Epidermal melanocyte (primary cell): ENCODE results near the gene MRPS5.
"Not testable (repeated sequence)": the region's sequence is repeated elsewhere in the genome, so short reads cannot be mapped to it uniquely, and the experiment has no call there.

Experiments used
- DNase-seq: peaks from one replicate; pipeline ENCODE4 v3.0.0; 2011; ENCODE audit warnings: low spot score; ENCODE audit not compliant: insufficient read length

The MRPS5 gene

DNA sequence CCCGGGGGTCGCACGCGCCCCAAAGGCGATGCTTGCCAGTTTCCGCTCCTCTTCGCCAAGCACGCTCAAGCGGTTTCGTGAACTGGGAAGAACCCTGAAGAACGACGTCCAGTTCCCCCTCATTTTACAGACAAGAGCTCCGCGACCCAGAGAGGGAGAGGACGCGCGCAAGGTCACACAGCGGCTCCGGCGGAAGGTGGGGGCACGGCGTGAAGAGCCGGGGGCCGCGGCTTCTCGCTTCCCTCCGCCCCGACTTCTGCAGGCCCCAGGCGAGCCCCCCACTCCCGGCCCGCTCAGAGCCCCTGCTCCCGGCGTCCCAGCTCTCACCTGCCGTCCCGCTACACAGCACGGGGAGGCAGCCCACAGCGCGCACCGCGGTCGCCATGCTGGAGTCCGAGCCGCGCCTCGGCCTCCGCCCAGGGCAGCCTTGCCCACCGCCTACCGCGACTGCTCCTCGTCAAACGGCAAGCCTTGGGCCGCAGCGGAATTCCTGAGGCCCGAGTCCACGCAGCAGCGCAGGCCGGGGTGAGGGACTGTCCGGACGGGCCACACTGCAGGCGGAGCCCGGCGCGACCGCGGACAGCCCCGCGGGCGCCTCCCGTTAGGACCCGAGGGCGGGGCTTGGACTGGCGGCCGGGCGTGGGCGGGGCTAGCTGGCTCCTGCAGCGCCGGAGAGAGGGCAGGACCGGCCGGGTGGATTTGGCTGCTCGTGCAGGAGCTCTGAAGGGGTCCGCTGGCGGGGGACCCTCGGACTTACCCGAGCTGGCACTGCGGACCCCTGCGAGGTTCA lies at the start of gene MRPS5:
TSS of gene MRPS5 (minus strand) at position 402 of the 790 bp plus-strand sequence. CDS start at position 385, 17 bp downstream.
- peak; percentile 90 for DNase-seq

DNA sequence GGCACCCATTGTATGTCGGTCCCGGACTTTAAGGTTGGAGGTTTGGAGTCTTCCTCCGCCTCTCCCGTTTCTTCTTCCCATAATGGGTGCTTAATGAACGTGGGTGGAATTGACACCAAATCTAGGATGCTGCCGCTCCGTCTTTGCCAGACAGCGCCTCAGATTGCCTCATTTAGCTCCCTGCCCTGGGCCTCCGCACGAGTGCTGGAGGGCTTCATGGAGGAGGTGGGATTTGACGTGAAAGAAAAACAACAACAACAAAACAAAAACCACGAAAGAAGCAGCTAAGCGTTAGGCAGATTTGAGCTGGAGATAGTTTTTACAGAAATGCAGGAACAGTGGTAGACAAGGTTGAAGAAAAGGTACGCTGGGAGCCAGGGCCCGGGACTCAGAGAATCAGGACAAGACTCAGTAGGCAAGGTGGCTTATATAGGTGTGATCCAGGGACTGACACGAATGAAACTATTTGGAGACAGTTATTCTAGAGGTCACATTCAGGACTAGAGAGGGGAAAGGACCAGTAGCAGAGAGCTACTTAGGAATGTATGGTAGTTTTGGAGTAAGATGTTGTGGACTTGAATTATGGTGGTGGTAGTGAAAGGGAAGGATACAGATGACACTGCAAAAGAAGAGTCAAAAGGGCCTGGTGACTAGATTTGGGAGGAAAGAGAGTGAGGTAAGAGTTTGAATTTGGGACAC lies 44.6 kb upstream of the MRPS5 start:
- DNase-seq = no peak

- peak; percentile 99 for DNase-seq
Observed at GRCh38 chr2:95165371-95166064, 43.9 kb upstream of the MRPS5 start, which contains the start of gene ZNF2. ZNF2 (plus strand) TSS chr2:95165809; CDS start chr2:95176227, 10,418 bp downstream.

- DNase-seq = no peak
Observed at GRCh38 chr2:95165030-95165370, 43.4 kb upstream of the MRPS5 start.

- peak; percentile 55 for DNase-seq
Observed at GRCh38 chr2:95159690-95160449, 38.3 kb upstream of the MRPS5 start, which contains the start of gene ZNF514. ZNF514 (minus strand) TSS chr2:95159848; CDS start chr2:95153253, 6,595 bp downstream.

DNA sequence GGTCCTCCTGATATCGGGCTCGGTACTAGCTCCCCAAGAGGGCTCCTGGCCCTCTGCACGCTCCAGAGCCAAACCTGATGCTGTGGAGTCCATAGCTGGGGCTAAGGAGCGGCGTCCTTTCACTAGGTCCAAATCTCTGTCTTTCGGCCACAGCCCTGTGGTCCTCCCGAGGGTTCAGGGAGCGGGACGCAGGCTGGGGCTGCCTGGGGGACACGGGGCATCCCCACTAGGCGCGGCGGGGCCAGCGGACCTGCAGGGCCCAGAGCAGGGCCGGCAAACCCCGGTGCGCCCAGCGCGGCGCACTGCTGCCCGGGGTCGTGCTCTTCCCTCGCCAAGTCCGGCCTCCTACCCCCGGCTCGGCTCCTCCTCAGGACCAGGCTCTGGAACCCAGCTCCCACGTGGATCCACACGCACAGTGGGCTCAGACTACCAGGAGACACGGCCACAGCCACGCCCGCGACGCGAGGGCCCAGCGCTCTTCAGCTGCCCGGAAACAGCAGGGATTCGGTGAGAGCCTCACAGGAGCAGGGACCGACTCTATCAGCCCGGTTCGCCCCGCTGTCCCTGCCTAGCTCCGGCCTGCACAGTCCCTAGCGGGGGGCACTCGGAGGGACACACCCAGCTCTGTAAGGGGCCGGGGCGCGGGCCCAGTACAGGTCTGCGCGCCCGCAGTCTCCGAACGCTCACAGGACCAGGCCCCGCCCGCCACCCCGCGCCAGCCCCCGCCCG lies 37.4 kb upstream of the MRPS5 start:
- DNase-seq = peak; percentile 23

DNA sequence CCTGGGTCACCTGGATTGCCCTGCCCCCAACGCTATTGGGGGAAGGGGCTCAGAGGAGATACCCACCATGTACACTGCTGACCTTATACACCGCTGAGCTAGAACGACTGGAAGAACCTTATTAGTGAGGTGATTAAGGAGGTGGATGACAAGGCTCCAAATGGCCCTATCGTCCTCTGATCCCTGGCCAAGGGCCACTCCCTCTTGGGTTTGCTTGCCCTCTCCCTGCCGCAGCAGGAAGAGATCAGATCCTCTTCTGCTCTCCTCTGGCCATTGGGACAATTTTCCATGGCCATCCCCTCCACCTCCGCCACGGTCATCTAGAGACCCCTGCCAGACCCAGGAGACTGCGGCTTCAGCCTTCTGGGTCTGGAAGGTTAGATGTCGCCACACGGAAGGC lies 36.8 kb upstream of the MRPS5 start:
- no peak for DNase-seq

GRCh38 chr2:95149397-95149984 lies 27.9 kb upstream of the MRPS5 start:
- no peak for DNase-seq

DNA sequence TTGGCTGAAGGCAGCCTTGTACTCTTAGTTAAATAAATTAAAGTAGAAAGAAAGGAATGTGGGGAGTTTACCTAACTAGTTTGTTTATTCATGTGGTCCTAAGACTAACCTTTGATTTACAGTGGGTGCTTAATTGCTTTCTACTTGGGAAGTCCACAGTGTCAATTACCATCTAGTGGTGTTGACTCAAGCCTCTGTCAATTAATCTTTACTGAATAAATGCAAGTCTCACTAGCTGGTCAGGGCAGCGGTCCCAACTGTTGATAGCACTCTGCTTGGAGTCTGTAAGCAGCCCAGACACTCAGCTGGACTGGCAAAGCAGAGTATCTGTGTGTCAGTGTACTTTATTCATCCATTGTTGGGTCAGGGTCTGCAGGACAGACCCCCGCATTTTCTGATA lies 22.2 kb upstream of the MRPS5 start:
- no peak for DNase-seq

- no peak for DNase-seq
Observed at GRCh38 chr2:95138702-95139101, 17.1 kb upstream of the MRPS5 start.

DNA sequence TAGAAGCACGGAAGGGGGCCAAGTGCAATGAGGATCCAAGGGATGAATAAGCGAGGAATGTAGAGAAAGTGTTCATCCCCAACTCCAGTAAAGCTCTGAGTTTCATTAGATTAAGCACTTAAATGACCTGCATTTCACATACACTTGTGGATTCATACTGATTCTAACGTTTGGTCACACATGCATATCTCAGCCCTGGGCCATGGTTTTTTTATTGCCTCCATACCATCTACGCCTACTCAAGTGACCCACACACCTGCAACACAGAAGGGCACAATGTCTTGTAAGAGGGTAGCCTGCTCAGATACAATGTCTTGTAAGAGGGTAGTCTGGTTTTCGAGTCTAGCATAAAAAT lies 566 bp upstream of the MRPS5 start:
- no peak for DNase-seq

- DNase-seq = no peak
Observed at GRCh38 chr2:95121093-95121406, 558 bp downstream of the MRPS5 start.

DNA sequence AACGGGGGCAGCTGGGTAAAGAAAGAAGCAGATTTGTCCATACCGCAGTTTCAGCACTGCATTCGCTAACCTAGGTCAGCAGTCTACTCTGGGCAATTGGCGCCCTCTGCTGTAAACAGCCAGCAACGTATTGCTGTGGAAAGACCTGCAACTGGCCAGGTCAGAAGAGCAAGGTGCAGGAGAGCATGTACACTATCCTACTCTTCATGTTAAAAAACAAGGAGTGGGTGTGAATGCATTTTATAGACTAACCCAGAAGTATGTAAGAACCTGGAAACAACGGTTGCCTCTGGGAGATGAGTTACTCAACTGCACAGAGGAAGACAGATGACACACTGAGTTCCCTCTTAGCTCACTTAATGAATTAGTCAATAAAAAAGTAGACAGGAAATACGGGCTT lies 6.2 kb downstream of the MRPS5 start:
- peak; percentile 51 for DNase-seq

GRCh38 chr2:95113464-95113863 lies 8.1 kb downstream of the MRPS5 start:
- no peak for DNase-seq

- DNase-seq = no peak
Observed at GRCh38 chr2:95110395-95110794, 11.2 kb downstream of the MRPS5 start.

GRCh38 chr2:95109260-95109659 lies 12.3 kb downstream of the MRPS5 start:
- no peak for DNase-seq

GRCh38 chr2:95106081-95106480 lies 15.5 kb downstream of the MRPS5 start:
- DNase-seq = no peak

- DNase-seq = no peak
Observed at GRCh38 chr2:95104606-95105005, 17.0 kb downstream of the MRPS5 start.

GRCh38 chr2:95099910-95100309 lies 21.7 kb downstream of the MRPS5 start:
- no peak for DNase-seq

DNA sequence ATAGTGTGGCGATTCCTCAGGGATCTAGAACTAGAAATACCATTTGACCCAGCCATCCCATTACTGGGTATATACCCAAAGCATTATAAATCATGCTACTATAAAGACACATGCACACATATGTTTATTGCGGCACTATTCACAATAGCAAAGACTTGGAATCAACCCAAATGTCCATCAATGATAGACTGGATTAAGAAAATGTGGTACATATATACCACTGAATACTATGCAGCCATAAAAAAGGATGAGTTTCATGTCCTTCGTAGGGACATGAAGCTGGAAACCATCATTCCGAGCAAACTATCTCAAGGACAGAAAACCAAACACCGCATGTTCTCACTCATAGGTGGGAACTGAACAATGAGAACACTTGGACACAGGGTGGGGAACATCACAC lies 23.3 kb downstream of the MRPS5 start:
- not testable (repeated sequence) for DNase-seq
